ENCODE results near the gene C4orf50. TPM values are rescaled to one million over a fixed set of nuclear protein-coding genes. Genes with fewer than 3 reads are reported as not detected.

The C4orf50 gene
- total RNA-seq, 1 donor from 2014 or later: 0.09 TPM

DNA sequence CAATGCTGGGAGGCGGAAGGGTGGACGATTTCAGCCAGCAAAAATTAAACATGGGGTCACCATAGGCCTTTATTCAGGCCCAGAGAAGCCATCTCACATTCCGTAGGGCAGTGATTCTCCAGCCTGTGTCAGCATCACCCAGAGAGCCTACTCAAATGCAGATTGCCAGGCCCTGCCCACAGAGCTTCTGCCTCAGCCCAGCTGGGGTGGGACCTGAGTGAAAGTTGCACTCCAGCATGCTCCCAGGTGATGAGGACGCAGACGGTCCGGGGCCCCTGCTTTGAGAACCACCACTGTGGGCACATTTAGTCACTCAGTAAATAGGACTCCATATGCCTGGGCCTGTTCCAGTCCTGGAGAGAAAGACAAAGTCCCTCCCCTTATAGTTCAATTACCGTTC lies 12.4 kb upstream of the C4orf50 start:
- Histone ChIP-seq H3K27me3 (ENCODE audit: low read depth) (no peaks in the 10 kb centered on the region), H3K9me3 (no peaks in the 10 kb centered on the region), H3K4me3 (no peak overlapping the region), H3K27ac (no peak overlapping the region), H3K4me1 (no peaks in the 10 kb centered on the region), H3K36me3 (no peaks in the 10 kb centered on the region)
- intact Hi-C loops (cut with DNase I): no loop called here
- DNase-seq (no peak), ATAC-seq (no peak)
- TF ChIP-seq, protein P1, sequence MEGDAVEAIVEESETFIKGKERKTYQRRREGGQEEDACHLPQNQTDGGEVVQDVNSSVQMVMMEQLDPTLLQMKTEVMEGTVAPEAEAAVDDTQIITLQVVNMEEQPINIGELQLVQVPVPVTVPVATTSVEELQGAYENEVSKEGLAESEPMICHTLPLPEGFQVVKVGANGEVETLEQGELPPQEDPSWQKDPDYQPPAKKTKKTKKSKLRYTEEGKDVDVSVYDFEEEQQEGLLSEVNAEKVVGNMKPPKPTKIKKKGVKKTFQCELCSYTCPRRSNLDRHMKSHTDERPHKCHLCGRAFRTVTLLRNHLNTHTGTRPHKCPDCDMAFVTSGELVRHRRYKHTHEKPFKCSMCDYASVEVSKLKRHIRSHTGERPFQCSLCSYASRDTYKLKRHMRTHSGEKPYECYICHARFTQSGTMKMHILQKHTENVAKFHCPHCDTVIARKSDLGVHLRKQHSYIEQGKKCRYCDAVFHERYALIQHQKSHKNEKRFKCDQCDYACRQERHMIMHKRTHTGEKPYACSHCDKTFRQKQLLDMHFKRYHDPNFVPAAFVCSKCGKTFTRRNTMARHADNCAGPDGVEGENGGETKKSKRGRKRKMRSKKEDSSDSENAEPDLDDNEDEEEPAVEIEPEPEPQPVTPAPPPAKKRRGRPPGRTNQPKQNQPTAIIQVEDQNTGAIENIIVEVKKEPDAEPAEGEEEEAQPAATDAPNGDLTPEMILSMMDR (IDR thresholded peaks at IDR 0.05): no peak

DNA sequence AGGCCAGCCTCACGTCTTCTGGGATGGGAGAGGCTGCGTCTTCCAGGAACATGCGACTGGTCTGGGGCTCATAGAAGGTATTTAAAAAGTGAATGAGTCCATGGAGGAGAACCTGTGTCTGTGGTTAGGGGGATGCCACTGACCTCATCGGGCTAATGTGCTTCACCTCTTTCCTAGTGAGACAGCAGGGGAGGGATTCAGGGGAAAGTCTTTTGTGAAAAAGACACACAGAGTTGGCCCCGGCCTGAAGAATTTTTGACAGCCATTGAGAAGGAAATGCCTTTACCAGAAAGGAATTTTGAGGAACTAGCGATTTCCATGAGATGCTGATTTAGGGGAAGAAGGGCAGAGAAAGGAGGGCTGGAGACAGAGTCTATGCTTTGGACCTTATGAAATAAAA lies 11.0 kb upstream of the C4orf50 start:
- TF ChIP-seq, protein P1 (IDR thresholded peaks at IDR 0.05): no peak
- ATAC-seq (no peak), DNase-seq (no peak)
- Histone ChIP-seq H3K4me1 (no peaks in the 10 kb centered on the region), H3K27me3 (ENCODE audit: low read depth) (no peaks in the 10 kb centered on the region), H3K36me3 (no peaks in the 10 kb centered on the region), H3K4me3 (no peak overlapping the region), H3K9me3 (no peaks in the 10 kb centered on the region), H3K27ac (no peak overlapping the region)
- intact Hi-C loops (cut with DNase I): no loop called here

DNA sequence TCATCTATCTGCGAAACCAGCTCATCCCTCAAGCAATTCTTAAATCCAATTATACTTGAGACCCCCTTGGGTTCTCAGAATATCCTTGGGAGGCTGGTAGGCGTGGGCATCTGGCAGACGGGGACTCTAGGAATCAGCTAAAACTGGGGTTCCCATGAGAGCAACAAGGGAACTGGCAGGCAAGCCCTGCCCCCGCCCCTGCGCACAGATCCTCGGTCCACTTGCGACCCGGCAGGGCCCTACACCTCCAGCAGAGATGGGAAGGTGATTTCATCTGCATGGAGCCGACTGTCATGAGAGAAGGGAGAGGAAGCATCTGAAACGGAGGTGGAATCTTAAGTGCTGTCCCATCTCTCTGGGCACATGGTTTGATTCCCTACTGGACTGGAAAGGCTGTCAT lies 9.9 kb upstream of the C4orf50 start:
- ATAC-seq: no peak
- intact Hi-C loops (cut with DNase I): no loop called here

DNA sequence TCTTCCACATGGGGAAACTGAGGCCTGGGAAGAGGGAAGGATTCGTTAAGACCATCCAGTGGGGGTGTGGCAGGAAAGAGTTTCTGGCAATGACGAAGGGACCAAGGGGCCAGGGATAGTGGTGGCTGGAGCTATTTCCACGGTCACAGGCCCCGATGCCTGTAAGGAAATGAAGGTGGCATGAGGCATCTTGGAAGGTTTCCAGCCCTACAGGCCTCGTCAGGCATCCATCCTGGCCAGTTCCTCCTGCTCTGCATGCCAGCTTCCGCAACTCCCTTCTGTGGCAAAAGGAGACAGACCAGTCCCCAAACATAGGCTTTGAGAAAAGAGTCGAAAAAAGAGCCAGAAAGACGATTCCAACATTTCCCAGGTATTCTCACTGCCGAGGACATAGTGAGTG lies 9.2 kb upstream of the C4orf50 start:
- DNase-seq (no peak), ATAC-seq (no peak)
- TF ChIP-seq, protein P1 (IDR thresholded peaks at IDR 0.05): no peak
- intact Hi-C loops (cut with DNase I): no loop called here
- Histone ChIP-seq H3K27ac (no peak overlapping the region), H3K9me3 (no peaks in the 10 kb centered on the region), H3K4me3 (no peak overlapping the region), H3K4me1 (no peaks in the 10 kb centered on the region), H3K36me3 (no peaks in the 10 kb centered on the region), H3K27me3 (ENCODE audit: low read depth) (no peaks in the 10 kb centered on the region)

More for the DNA sequence above, 9.9 kb upstream of the C4orf50 start:
- no peak for DNase-seq
- H3K27me3 ChIP-seq (ENCODE audit: low read depth): no peaks in the 10 kb centered on the region
- no peak overlapping the region for H3K4me3 ChIP-seq
- H3K4me1 ChIP-seq: no peaks in the 10 kb centered on the region
- TF ChIP-seq, protein P1 (IDR thresholded peaks at IDR 0.05): no peak
- H3K36me3 ChIP-seq: no peaks in the 10 kb centered on the region
- H3K9me3 ChIP-seq: no peaks in the 10 kb centered on the region
- H3K27ac ChIP-seq: no peak overlapping the region

DNA sequence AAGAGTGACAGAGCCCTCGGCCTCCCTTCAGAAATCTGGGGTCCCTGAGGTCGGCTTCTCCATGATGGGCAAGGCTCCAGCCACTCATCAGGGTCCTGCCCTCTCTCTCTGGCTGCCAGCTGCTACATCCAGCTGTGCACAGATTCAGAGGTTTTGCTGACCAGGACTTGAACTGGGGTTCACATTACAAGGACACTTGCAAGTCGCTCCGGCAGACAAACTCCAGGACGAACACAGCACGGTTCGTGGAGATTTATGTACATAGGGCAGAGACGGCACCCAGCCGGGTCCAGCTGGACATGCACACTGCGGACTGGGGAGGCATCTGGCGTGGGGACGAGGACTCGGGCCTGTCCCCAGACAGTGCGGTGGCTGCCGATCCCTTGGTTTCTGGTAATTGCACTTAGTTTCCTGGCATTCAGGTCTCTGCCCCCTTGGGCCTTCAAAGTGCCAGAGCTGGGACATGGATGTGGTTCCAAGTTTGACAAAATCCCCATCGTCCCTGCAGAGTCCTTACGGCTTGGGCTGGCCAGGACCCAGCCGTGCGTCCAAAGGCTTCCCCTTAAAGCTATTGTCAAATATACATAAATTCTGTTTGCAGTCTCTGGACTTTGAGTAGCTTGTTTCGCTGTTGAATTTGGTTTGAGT lies 6.2 kb upstream of the C4orf50 start:
- DNase-seq (no peak), ATAC-seq (no peak)
- Histone ChIP-seq H3K4me3 (no peak overlapping the region), H3K36me3 (no peaks in the 10 kb centered on the region), H3K27ac (no peak overlapping the region), H3K9me3 (no peaks in the 10 kb centered on the region), H3K4me1 (no peaks in the 10 kb centered on the region), H3K27me3 (ENCODE audit: low read depth) (peaks cover 8% of the 10 kb centered on the region)
- TF ChIP-seq, protein P1 (IDR thresholded peaks at IDR 0.05): no peak
- intact Hi-C loops (cut with DNase I): no loop called here
